Right lobe of liver (tissue), 4 donors: Measurements from ENCODE around the gene DPY19L1.
"Not testable (repeated sequence)": the region's sequence is repeated elsewhere in the genome, so short reads cannot be mapped to it uniquely, and the experiment has no call there.

ENCODE experiments used
- CTCF ChIP-seq, 4 donors: fragments of 200-600 bp in 3 of 4; fragments of 450-650 bp in 1 of 4; IDR thresholded peaks; one replicate each; pipeline versions ENCODE4 v1.5.1 to v1.8.0; 2016 to 2022; ENCODE audit warnings: antibody characterized with exemption in 4 of 4, mild to moderate bottlenecking in 2 of 4
- POLR2A ChIP-seq: fragments of 450-650 bp; IDR thresholded peaks from one replicate; pipeline ENCODE4 v1.6.1; 2017; ENCODE audit warnings: antibody characterized with exemption, mild to moderate bottlenecking
- donor health status: DM: no; HTN: no; CAD: no.
- donor health status: DM: no; HTN: no; CAD: no.
- donor health status: DM: no; HTN: yes; CAD: no.

- not testable (repeated sequence) for TF ChIP-seq CTCF (IDR thresholded peaks at IDR 0.05); POLR2A
These were observed 21.3 kb upstream of the DPY19L1 start for GRCh38 chr7:35058571-35058970.
